Suppressor macrophage (primary cell): Measurements from ENCODE around the gene RAB26.
"Not testable (repeated sequence)": the region's sequence is repeated elsewhere in the genome, so short reads cannot be mapped to it uniquely, and the experiment has no call there.

Source experiments
- DNase-seq, 4 experiments: peaks; one replicate each; pipeline ENCODE4 v3.0.0-alpha.2; 2020 to 2022
- total RNA-seq, 17 experiments: gene quantifications; one replicate each; lab custom pipeline; 2026; ENCODE audit warnings: mixed read lengths in 6 of 17, inconsistent platforms in 3 of 17; lab: John Stamatoyannopoulos, UW

Gene RAB26
- total RNA-seq = 0 to 1.9 (median 0) reads per million in 17 experiments

GRCh38 chr16:2147981-2148671 lies at the start of gene RAB26:
Gene RAB26 (plus strand): TSS chr16:2148625. CDS start chr16:2148784, 159 bp downstream.
- DNase-seq = peak; percentile 48 to 82 (median 67)

- not testable (repeated sequence) for DNase-seq
Observed at GRCh38 chr16:2101581-2101980, 46.8 kb upstream of the RAB26 start.

GRCh38 chr16:2102471-2102870 lies 46.0 kb upstream of the RAB26 start:
- DNase-seq = no peak

- DNase-seq = not testable (repeated sequence)
Observed at GRCh38 chr16:2104464-2104863, 44.0 kb upstream of the RAB26 start.

GRCh38 chr16:2105291-2105690 lies 43.1 kb upstream of the RAB26 start:
- not testable (repeated sequence) for DNase-seq

GRCh38 chr16:2105769-2106168 lies 42.7 kb upstream of the RAB26 start:
- not testable (repeated sequence) for DNase-seq

GRCh38 chr16:2106211-2106610 lies 42.2 kb upstream of the RAB26 start:
- DNase-seq = not testable (repeated sequence)

- DNase-seq = not testable (repeated sequence)
Observed at GRCh38 chr16:2107121-2107790, 41.2 kb upstream of the RAB26 start.

GRCh38 chr16:2107791-2108125 lies 40.7 kb upstream of the RAB26 start:
- not testable (repeated sequence) for DNase-seq

GRCh38 chr16:2108446-2109270 lies 39.8 kb upstream of the RAB26 start:
- not testable (repeated sequence) for DNase-seq

- DNase-seq = not testable (repeated sequence)
Observed at GRCh38 chr16:2109271-2109580, 39.2 kb upstream of the RAB26 start.

GRCh38 chr16:2109872-2110271 lies 38.6 kb upstream of the RAB26 start:
- DNase-seq = not testable (repeated sequence)

GRCh38 chr16:2110332-2111008 lies 38.0 kb upstream of the RAB26 start:
- DNase-seq = not testable (repeated sequence)

- not testable (repeated sequence) for DNase-seq
Observed at GRCh38 chr16:2111009-2111353, 37.4 kb upstream of the RAB26 start.

- not testable (repeated sequence) for DNase-seq
Observed at GRCh38 chr16:2111412-2112335, 36.8 kb upstream of the RAB26 start.

- not testable (repeated sequence) for DNase-seq
Observed at GRCh38 chr16:2112539-2113106, 35.8 kb upstream of the RAB26 start.

GRCh38 chr16:2114225-2114624 lies 34.2 kb upstream of the RAB26 start:
- DNase-seq = not testable (repeated sequence)

- DNase-seq = not testable (repeated sequence)
Observed at GRCh38 chr16:2114885-2115590, 33.4 kb upstream of the RAB26 start.

GRCh38 chr16:2115591-2115973 lies 32.8 kb upstream of the RAB26 start:
- DNase-seq = no peak

GRCh38 chr16:2116428-2116827 lies 32.0 kb upstream of the RAB26 start:
- DNase-seq = not testable (repeated sequence)

- DNase-seq = not testable (repeated sequence)
Observed at GRCh38 chr16:2117341-2117740, 31.1 kb upstream of the RAB26 start.
